HG02981 (cell line): Measurements from ENCODE around the gene FSD1.
"Not testable (repeated sequence)": the region's sequence is repeated elsewhere in the genome, so short reads cannot be mapped to it uniquely, and the experiment has no call there.

ENCODE experiments used
- ATAC-seq: cut with Tn5 transposase; IDR thresholded peaks from one replicate; pipeline ENCODE4 v1.9.1; 2021; ENCODE audit warnings: mild to moderate bottlenecking, moderate library complexity; ENCODE audit not compliant: unreplicated experiment

FSD1 gene

DNA sequence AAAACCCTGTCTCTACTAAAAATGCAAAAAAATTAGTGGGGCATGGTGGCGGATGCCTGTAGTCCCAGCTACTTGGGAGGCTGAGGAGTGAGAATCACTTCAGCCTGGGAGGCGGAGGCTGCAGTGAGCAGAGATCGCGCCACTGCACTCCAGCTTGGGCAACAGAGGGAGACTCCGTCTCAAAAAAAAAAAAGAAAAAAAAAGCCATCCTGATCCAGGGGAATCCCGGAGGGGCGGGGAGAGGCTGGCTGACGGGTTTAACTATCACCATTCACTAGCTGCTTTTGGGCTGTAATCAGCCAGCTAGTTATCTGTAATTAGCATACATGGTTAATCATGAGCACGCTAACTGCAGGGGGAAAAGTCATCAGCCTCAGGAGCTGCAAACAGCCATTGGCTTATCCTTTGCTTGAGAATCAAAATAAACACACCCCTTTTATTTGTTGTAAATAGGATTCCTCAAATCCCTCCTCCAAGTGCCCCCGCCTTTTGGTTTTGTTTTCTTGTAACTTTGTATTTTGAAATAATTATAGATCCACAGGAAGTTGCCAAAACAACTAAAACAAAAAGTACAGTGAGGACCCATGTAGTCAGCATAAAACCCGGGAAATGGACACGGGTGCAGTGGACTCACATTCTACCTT is 9.6 kb downstream of the FSD1 start:
- ATAC-seq = no peak

DNA sequence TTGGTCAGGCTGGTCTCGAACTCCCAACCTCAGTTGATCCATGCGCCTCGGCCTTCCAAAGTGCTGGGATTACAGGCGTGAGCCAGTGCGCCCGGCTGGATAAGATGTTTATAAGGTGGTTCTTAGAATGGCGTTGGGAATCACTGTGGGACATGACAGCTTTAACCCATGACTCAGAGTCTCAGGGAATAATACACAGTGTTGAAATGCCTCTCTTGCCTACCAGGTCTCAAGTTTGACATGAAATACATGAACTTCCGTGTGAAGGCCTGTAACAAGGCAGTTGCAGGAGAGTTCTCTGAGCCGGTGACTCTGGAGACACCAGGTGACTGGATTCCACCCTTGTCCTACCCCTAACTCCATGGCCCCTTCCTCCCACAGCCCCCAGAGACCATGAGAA is 12.6 kb downstream of the FSD1 start:
- ATAC-seq = no peak

DNA sequence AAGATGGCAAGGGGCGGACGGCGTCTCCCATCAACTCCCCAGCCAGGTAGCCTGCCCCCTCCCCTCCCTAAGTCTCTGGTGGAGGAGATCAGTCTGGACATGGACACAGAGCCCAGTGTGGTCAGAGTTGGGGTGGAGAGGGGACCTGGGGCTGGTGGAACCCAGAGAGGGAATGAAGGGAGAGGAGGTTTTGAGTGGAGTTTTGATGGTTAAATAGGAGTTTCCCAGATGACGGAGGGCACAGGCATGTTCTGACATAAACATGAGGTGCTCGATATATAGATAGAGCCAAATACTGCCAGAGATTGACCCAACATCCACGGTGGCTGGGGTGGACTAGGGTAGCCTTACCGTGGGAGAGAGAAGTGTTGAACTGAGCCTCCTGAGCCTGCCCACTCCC is 14.1 kb downstream of the FSD1 start:
- ATAC-seq = no peak

DNA sequence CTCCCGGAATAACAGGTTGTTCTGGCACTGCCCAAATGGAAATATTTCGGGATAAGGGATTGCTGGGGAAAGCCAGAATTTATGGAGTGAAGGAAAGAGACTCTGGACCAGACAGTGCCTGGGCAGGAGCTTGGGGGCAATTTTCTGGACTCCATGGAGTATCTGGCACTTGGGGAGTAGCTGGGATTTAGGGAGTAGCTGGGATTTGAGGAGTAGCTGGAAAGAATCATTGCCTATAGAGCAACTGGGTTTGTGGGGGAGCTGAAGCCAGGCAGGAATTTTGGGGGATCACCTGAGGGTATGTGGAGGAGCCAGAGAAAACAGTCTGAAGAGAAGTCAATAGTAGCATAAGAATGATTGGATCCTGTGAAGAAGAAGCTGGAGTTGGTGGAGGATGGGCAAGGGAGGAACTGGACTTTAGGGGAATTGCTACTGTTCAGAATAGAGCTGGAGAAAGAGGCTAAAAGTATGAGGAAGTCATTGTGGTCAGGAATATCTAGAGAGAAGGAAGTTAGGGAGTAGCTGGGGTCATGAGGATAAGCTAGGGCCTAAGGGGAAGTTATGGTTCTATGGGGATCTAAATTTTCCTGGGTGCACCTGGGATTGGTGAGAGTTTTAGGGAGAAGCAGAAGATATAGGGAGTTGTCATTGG is 14.8 kb downstream of the FSD1 start:
- ATAC-seq = no peak

DNA sequence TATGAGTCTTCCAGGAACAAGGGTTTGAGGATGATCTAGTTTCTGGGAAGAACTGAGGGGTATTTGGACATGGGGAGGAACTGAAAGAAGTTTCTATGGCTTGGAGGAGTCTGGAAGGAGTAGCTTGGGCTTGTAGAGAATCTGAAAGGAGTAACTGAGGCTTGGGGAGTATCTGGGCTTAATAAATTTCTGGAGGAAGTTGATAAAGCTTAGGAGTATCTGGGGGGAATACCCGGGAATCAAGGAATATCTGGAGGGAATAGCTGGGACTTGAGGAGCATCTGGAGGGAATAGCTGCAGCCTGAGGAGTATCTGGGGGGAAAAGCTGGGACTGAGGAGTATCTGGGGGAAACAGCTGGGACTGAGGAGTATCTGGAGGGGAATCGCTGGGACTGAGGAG is 16.0 kb downstream of the FSD1 start:
- ATAC-seq = no peak

DNA sequence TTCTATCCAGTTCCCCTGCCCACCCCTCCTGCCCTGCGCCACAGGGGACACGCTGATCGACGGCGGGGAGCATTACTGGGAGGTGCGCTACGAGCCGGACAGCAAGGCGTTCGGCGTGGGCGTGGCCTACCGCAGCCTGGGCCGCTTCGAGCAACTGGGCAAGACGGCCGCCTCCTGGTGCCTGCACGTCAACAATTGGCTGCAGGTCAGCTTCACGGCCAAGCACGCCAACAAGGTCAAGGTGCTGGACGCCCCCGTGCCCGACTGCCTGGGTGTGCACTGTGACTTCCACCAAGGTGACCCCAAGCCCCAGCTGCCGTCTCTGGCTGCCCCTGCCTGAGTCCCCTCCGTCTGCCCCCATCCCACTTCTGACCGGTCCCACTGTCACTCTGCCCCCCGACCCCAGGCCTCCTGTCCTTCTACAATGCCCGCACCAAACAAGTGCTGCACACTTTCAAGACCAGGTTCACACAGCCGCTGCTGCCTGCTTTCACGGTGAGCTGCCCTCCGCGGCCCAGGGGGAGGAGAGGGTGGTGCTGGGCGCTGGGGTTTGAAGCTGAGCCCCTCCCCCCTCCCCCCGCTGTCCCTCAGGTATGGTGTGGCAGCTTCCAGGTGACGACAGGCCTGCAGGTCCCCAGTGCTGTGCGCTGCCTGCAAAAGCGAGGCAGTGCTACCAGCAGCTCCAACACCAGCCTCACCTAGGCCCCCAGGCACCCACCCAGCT is 18.7 kb downstream of the FSD1 start:
- ATAC-seq = no peak

DNA sequence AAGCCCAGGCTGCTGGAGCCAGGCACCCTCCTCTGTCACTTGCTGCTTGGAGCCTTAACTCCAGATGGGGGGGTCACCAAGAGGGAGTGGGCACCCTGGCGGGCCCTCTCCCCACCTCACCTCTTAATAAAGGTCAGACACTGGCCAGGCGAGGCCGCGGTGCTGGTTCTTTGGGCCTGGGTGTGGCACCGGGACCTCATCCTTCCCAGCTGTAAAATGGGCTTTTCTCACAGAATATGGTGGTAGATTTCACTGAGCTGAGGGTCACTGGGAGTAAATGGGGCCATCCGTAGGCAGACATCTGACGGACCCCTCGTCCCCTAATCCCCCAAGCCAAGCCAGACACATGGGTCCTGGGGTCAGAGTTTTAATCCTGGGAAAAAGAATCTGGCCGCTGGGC is 19.3 kb downstream of the FSD1 start:
- no peak for ATAC-seq

DNA sequence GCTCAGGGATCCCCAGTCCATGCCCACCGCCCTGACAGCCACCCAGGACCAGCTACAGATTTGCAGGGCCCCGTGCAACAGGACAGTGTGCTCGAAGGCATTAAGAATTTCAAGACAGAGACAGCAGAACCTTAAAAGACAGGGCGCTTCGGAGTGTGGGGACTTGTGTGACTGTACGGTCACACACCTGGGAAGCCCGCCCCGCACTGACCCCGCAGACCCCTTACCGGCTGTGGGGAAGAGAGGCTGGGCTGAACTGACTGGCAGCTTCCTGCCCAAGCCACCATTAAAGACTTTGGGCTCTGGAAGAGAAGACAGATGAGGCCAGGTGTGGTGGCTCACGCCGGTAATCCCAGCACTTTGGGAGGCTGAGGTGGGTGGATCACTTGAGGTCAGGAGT is 19.8 kb downstream of the FSD1 start:
- no peak for ATAC-seq

DNA sequence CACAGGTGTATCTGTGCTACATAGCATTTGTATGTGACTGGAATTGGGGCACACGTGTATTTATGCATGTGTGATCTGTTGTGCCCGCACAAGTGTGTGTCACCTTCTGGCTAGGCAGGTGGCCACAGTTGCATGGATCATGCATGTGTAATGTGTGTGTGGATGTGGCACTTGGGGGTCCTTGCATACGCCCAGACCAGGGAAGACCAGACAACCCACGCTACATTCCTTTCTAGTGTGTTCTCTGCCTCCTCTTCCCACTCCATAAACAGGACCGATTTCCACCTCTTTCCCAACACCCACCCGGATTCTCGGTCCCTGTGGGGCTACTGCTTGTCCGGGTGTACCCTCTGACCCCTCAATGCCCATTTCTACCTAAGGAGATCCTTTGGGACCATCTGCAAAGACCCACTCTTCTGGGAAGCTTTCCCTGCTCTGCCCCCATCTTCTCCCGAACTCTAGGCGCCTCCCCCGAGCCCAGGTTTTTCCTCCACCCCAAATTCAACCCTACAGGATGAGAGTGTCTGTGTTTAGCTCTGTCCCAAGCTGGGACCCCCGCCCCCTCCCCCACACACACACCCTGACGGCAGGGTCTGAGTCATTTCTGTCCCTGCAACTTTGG is 21.9 kb downstream of the FSD1 start:
- no peak for ATAC-seq

DNA sequence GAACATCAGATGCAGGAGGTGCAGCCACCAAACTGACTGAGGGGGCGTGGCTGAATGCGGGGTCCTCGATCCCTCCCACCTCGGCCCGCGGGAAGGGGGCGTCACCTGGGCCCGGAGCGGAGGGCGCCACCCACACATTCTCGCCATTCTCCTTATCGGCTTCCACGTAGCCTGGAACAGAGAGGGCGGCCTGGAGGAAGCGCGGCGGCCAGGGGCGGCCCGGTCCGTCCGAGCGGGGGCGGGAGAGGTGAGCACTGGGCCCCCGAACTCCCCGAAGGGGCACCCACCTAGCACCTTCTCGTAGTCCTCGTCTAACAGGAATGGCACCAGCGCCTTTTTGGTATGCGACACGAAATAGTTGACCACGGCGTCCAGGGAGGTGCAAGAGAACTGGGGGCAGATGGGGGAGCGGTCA is 22.4 kb downstream of the FSD1 start:
- ATAC-seq = no peak

DNA sequence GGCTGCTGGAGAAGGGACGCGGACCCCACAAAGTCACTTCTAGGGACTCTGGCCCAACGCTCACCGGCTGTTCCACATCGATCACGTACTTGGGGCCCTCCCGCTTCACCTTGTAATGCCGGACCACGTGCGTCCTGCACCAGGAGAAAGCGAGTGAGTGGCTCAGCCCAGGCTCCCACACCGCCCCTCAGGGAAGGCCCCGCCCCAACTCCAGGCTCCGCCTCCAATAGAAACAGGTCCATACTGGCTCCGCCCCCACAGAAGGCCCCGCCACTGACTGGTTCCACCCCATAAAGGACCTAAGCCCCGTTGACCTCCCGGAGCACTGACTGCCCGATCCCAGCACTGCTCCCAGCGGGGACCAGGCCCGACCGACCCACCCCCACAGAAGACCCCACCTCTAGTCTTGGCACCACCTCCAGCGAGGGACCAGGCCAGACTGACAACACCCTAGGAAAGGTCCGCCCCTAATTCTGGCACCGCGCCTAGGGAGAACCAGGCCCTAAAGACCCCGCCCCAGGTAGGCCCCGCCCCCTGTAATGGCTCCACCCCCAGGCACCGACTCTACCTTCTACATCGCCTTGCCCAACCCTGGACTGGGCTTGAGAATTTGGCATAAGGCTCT is 23.0 kb downstream of the FSD1 start:
- no peak for ATAC-seq

DNA sequence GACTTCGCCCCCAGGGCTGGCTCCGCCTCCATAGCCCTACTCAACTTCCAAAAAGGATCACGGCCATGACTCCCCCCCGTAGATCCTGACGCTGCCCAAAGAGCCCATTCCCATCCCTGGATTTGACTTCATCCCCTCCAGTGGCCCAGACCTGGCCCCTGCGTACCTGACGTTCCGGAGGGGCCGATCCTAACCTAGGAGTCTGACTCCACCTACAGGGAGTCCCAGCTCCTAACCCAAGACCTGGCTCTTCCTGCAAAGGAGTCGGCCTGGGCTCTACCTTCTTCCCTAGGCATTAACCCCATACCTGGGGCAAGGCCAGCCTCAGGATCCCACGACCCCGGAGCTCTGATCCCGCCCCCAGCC is 23.5 kb downstream of the FSD1 start:
- no peak for ATAC-seq

DNA sequence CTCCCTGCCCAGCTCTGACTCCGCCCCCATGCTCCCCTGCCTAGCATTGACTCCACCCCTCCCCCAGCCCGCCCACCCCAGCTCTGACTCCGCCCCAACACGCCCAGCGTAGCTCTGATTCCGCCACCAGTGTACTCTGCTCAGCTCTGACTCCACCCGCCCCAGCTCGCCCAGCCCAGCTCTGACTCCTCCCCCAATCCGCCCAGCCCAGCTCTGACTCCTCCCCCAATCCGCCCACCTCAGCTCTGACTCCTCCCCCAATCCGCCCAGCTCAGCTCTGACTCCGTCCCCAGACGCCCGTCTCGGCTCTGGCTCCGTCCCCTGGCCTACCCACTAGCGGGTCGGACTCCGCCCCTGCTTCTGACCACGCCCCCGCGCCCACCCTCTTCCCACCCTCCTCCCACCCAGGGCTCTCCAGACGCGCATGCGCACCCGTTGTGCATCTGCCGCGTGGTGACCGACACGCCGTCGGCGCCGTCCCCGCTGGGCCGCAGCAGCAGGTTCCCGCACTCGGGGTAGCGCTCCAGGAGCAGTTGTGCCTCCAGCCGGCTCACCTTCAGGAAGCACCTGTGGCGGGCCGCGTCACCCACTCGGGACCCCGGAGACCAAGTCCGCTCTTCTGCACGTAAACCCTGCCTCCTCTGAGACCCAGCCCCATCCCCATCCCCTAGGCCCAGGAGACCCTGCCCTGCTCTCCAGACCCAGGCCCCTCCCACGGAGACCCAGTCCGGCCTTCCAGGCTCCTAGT is 24.0 kb downstream of the FSD1 start:
- ATAC-seq = peak; percentile 75

DNA sequence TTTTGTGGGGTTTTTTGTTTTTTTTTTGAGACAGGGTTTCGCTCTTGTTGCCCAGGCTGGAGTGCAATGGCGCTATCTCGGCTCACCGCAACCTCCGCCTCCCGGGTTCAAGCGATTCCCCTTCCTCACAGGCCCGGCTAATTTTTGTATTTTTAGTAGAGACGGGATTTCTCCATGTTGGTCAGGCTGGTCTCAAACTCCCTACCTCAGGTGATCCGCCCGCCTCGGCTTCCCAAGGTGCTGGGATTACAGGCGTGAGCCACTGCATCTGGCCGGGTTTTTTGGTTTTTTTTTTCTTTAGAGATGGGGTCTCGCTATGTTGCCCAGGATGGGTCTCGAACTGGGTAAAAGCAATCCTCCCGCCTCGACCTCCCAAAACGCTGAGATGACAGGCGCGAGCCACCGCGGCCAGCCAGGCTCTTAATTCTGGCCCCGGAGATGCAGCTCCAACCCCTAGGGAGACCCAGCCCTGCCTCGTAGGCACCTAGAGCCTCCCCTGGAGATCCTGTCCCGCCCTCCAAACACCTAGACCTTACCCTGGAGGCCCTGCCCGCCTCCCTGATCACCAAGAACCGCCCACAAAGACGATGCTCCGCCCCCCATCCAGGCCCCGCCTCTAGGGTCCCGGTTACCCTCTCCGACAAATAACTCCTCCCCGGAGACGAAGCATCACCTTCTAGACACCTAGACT is 24.7 kb downstream of the FSD1 start:
- not testable (repeated sequence) for ATAC-seq

DNA sequence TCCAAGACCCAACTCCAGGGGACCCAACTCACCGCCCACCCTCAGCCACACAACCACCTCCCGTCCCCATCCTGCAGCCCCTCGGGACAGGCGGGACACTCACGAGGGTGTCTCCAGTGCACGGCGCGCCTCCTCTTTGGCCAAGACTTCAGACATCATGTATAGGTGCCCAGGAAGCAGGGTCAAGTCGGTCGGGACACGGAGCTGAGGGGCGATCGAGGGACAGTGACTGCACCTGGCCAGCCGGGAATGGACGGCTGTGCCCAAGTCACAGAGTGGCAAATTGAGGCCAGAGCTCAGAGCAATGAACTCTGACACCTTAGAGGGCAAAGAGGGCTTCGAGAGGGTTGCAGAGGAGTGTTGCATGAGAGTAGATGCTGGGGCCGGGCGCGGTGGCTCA is 25.5 kb downstream of the FSD1 start:
- ATAC-seq = no peak

DNA sequence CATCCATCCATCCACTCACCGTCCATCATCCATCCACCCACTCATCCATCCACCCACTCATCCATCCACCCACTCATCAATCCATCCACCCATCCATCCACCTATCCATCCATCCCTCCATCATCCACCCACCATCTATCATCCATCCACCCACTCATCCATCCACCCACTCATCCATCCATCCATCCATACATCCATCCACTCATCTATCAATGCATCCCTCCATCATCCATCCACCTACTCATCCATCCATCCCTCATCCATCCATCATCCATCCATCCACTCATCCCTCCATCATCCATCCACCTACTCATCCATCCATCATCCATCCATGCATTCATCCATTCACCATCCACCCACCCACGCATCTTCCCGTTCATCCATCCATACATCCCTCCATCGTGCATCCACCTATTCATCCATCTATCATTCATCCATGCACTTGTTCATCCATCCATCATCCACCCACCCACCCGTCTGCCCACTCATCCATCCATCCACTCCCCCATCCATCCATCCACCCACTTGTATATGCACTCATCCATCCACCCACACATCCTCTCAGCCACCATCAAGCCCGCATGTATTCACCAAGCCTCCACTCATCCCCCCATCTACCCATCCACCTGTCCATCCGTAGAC is 30.7 kb downstream of the FSD1 start:
- ATAC-seq = no peak

DNA sequence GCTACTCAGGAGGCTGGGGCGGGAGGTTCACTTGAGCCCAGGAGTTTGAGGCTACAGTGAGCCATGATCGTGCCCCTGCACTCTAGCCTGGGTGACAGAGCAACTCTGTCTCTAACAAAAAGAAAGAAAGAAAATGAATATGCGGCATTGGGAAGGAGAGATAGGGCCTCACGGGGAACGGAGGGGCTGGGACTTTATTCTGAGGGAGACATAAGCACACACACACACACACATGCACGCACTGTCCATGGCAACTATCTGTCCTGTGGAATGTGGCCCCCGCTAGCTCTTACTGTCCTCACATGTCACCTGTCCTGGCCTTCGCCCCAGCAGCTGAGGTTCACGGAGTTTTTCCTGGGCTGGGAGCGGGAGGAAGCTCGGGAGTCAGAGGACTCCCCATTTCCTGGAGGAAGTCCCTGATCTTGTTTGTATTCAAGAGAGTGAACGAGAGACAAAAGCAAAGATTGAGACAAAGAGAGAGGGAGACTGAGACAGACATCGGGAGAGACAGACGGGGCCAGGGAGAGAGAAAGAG is 33.6 kb downstream of the FSD1 start:
- ATAC-seq = no peak

DNA sequence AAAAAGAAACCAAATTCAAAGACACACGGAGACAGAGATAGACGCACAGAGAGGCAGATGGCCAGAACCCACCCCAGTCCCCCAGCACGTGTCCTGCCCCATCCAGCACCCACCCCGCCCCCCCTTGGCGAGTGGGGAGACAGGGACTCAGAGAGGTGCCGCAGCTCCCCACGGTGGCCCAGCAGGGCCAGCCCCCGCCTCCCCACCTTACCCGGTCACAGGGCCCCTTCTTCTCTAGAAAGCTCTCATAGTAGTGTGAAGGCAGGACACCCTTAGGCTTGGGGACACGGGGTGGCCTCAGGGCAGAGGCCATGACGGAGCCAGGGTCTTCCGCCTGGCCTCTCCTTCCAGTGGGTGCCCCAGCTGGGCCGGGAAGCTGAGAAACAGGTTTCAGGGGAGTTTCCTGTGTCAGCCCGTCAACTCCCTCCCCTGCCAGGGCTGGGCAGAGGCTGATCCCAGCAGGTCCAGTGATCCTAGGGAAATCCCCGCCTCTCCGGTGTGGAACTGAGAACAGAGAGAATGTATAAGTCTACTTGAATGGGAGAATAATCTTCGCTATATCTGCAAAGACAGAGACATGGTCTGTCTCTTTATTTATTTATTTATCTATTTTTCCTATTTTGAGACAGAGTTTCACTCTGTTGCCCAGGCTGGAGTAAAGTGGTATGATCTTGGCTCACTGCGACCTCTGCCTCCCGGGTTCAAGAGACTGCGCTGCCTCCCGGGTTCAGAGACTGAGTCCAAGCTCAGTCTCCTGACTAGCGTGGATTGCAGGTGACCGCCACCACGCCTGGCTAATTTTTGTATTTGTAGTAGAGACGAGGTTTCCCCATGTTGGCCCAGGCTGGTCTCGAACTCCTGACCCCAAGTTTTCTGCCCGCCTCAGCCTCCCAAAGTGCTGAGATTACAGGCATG is 34.3 kb downstream of the FSD1 start, which contains the start of gene STAP2:
STAP2 (minus strand) TSS at position 387 of the 915 bp plus-strand sequence; CDS start at position 313, 74 bp downstream.
- ATAC-seq = no peak
